T-helper 1 cell treated with Interleukin-12 subunit alpha and Interleukin-12 subunit beta and Interleukin-4 antibody, amounts not matched to agents 30 μg/mL and 1 μg/mL, for 36 hours (primary cell): ENCODE data around the gene SEC14L5.

ENCODE experiments used
- H3K27ac Mint-ChIP-seq: one replicate; pipeline ENCODE4 v1.8.0; 2021; ENCODE audit warnings: mild to moderate bottlenecking, mixed read lengths
- H3K27me3 Mint-ChIP-seq: one replicate; pipeline ENCODE4 v1.8.0; 2021; ENCODE audit warnings: low read depth, mixed read lengths
- H3K36me3 Mint-ChIP-seq: one replicate; pipeline ENCODE4 v1.8.0; 2021; ENCODE audit warnings: low read depth, mixed read lengths
- H3K4me1 Mint-ChIP-seq: one replicate; pipeline ENCODE4 v1.8.0; 2021; ENCODE audit warnings: low read depth, mixed read lengths
- H3K4me3 Mint-ChIP-seq: one replicate; pipeline ENCODE4 v1.8.0; 2021; ENCODE audit warnings: mild to moderate bottlenecking, moderate library complexity, mixed read lengths
- H3K9me3 Mint-ChIP-seq: one replicate; pipeline ENCODE4 v1.8.0; 2021; ENCODE audit warnings: mixed read lengths

SEC14L5 gene

GRCh38 chr16:5001571-5001970, 43.4 kb downstream of the SEC14L5 start:
- no peaks in the 10 kb centered on the region for H3K36me3 Mint-ChIP-seq
- no peak overlapping the region for H3K4me3 Mint-ChIP-seq
- H3K9me3 Mint-ChIP-seq: no peaks in the 10 kb centered on the region
- no peak overlapping the region for H3K27ac Mint-ChIP-seq
- H3K27me3 Mint-ChIP-seq: no peaks in the 10 kb centered on the region
- H3K4me1 Mint-ChIP-seq: no peaks in the 10 kb centered on the region

GRCh38 chr16:5001986-5002385, 43.9 kb downstream of the SEC14L5 start:
- H3K4me3 Mint-ChIP-seq: no peak overlapping the region
- no peaks in the 10 kb centered on the region for H3K27me3 Mint-ChIP-seq
- H3K27ac Mint-ChIP-seq: no peak overlapping the region

GRCh38 chr16:5002699-5003143, 44.6 kb downstream of the SEC14L5 start:
- no peaks in the 10 kb centered on the region for H3K27me3 Mint-ChIP-seq
- no peak overlapping the region for H3K27ac Mint-ChIP-seq
- H3K4me3 Mint-ChIP-seq: no peak overlapping the region
- H3K4me1 Mint-ChIP-seq: no peaks in the 10 kb centered on the region
- no peaks in the 10 kb centered on the region for H3K36me3 Mint-ChIP-seq
- no peaks in the 10 kb centered on the region for H3K9me3 Mint-ChIP-seq

More at GRCh38 chr16:5001986-5002385, 43.9 kb downstream of the SEC14L5 start:
- Mint-ChIP-seq H3K9me3 (no peaks in the 10 kb centered on the region), H3K36me3 (no peaks in the 10 kb centered on the region), H3K4me1 (no peaks in the 10 kb centered on the region)

GRCh38 chr16:5003211-5003610, 45.1 kb downstream of the SEC14L5 start:
- H3K36me3 Mint-ChIP-seq: no peaks in the 10 kb centered on the region
- H3K4me3 Mint-ChIP-seq: no peak overlapping the region
- no peaks in the 10 kb centered on the region for H3K9me3 Mint-ChIP-seq
- no peaks in the 10 kb centered on the region for H3K4me1 Mint-ChIP-seq
- H3K27ac Mint-ChIP-seq: no peak overlapping the region
- no peaks in the 10 kb centered on the region for H3K27me3 Mint-ChIP-seq

- H3K36me3 Mint-ChIP-seq: no peaks in the 10 kb centered on the region
- no peaks in the 10 kb centered on the region for H3K27me3 Mint-ChIP-seq
- H3K27ac Mint-ChIP-seq: no peak overlapping the region
These were observed 45.7 kb downstream of the SEC14L5 start for GRCh38 chr16:5003828-5004227.

GRCh38 chr16:5004311-5004710, 46.2 kb downstream of the SEC14L5 start:
- no peaks in the 10 kb centered on the region for H3K27me3 Mint-ChIP-seq
- no peaks in the 10 kb centered on the region for H3K9me3 Mint-ChIP-seq
- no peaks in the 10 kb centered on the region for H3K36me3 Mint-ChIP-seq
- H3K27ac Mint-ChIP-seq: no peak overlapping the region
- no peak overlapping the region for H3K4me3 Mint-ChIP-seq
- H3K4me1 Mint-ChIP-seq: no peaks in the 10 kb centered on the region

More at GRCh38 chr16:5003828-5004227, 45.7 kb downstream of the SEC14L5 start:
- H3K9me3 Mint-ChIP-seq: no peaks in the 10 kb centered on the region
- H3K4me3 Mint-ChIP-seq: no peak overlapping the region
- H3K4me1 Mint-ChIP-seq: no peaks in the 10 kb centered on the region

GRCh38 chr16:5005916-5006315, 47.8 kb downstream of the SEC14L5 start:
- Mint-ChIP-seq H3K27ac (no peak overlapping the region), H3K4me1 (no peaks in the 10 kb centered on the region), H3K9me3 (no peaks in the 10 kb centered on the region), H3K27me3 (no peaks in the 10 kb centered on the region), H3K4me3 (no peak overlapping the region), H3K36me3 (no peaks in the 10 kb centered on the region)

GRCh38 chr16:5006348-5007193, 48.4 kb downstream of the SEC14L5 start:
- H3K36me3 Mint-ChIP-seq: no peaks in the 10 kb centered on the region
- no peaks in the 10 kb centered on the region for H3K4me1 Mint-ChIP-seq
- H3K27me3 Mint-ChIP-seq: no peaks in the 10 kb centered on the region
- H3K4me3 Mint-ChIP-seq: no peak overlapping the region
- H3K9me3 Mint-ChIP-seq: no peaks in the 10 kb centered on the region
- H3K27ac Mint-ChIP-seq: no peak overlapping the region

- no peaks in the 10 kb centered on the region for H3K27me3 Mint-ChIP-seq
- H3K27ac Mint-ChIP-seq: no peak overlapping the region
- H3K4me1 Mint-ChIP-seq: no peaks in the 10 kb centered on the region
- H3K9me3 Mint-ChIP-seq: no peaks in the 10 kb centered on the region
- no peak overlapping the region for H3K4me3 Mint-ChIP-seq
- no peaks in the 10 kb centered on the region for H3K36me3 Mint-ChIP-seq
These were observed 49.1 kb downstream of the SEC14L5 start for GRCh38 chr16:5007256-5007655.

GRCh38 chr16:5008311-5008731, 50.2 kb downstream of the SEC14L5 start:
- Mint-ChIP-seq H3K27me3 (no peaks in the 10 kb centered on the region), H3K36me3 (no peaks in the 10 kb centered on the region), H3K9me3 (no peaks in the 10 kb centered on the region), H3K4me1 (no peaks in the 10 kb centered on the region), H3K4me3 (no peak overlapping the region), H3K27ac (no peak overlapping the region)

- H3K4me1 Mint-ChIP-seq: no peaks in the 10 kb centered on the region
- H3K4me3 Mint-ChIP-seq: no peak overlapping the region
- no peaks in the 10 kb centered on the region for H3K9me3 Mint-ChIP-seq
- H3K36me3 Mint-ChIP-seq: no peaks in the 10 kb centered on the region
- H3K27me3 Mint-ChIP-seq: no peaks in the 10 kb centered on the region
- no peak overlapping the region for H3K27ac Mint-ChIP-seq
These were observed 52.6 kb downstream of the SEC14L5 start for GRCh38 chr16:5010576-5011329.

- Mint-ChIP-seq H3K27me3 (no peaks in the 10 kb centered on the region), H3K9me3 (no peaks in the 10 kb centered on the region), H3K27ac (no peak overlapping the region), H3K4me1 (no peaks in the 10 kb centered on the region), H3K4me3 (no peak overlapping the region), H3K36me3 (no peaks in the 10 kb centered on the region)
These were observed 53.5 kb downstream of the SEC14L5 start for GRCh38 chr16:5011637-5012036.

- Mint-ChIP-seq H3K4me3 (no peak overlapping the region), H3K4me1 (no peaks in the 10 kb centered on the region), H3K36me3 (no peaks in the 10 kb centered on the region), H3K27me3 (no peaks in the 10 kb centered on the region), H3K9me3 (no peaks in the 10 kb centered on the region), H3K27ac (no peak overlapping the region)
These were observed 54.8 kb downstream of the SEC14L5 start for GRCh38 chr16:5012887-5013286.

- Mint-ChIP-seq H3K4me1 (no peaks in the 10 kb centered on the region), H3K27me3 (no peaks in the 10 kb centered on the region), H3K9me3 (no peaks in the 10 kb centered on the region), H3K36me3 (no peaks in the 10 kb centered on the region), H3K27ac (no peak overlapping the region), H3K4me3 (no peak overlapping the region)
These were observed 57.2 kb downstream of the SEC14L5 start for GRCh38 chr16:5015351-5015750.

GRCh38 chr16:5015887-5016286, 57.8 kb downstream of the SEC14L5 start:
- no peaks in the 10 kb centered on the region for H3K4me1 Mint-ChIP-seq
- H3K4me3 Mint-ChIP-seq: no peak overlapping the region
- H3K9me3 Mint-ChIP-seq: no peaks in the 10 kb centered on the region
- no peaks in the 10 kb centered on the region for H3K27me3 Mint-ChIP-seq
- no peaks in the 10 kb centered on the region for H3K36me3 Mint-ChIP-seq
- no peak overlapping the region for H3K27ac Mint-ChIP-seq
